A549 treated with Hydrocortisone at 1 μM for 4 hours (cell line): Measurements from ENCODE around the gene GPR31. TPM values are rescaled to one million over a fixed set of nuclear protein-coding genes. Genes with fewer than 3 reads are reported as not detected.

ENCODE experiments used
- total RNA-seq: library from RNA; stranded (reverse); fragments of 200-300 nt; extraction: Qiagen RNA extraction; gene quantifications from 5 replicates; pipeline ENCODE4 v1.2.3, GENCODE V29; 2022

GPR31 gene, protein sequence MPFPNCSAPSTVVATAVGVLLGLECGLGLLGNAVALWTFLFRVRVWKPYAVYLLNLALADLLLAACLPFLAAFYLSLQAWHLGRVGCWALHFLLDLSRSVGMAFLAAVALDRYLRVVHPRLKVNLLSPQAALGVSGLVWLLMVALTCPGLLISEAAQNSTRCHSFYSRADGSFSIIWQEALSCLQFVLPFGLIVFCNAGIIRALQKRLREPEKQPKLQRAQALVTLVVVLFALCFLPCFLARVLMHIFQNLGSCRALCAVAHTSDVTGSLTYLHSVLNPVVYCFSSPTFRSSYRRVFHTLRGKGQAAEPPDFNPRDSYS
- not detected in 5 replicates for total RNA-seq

DNA sequence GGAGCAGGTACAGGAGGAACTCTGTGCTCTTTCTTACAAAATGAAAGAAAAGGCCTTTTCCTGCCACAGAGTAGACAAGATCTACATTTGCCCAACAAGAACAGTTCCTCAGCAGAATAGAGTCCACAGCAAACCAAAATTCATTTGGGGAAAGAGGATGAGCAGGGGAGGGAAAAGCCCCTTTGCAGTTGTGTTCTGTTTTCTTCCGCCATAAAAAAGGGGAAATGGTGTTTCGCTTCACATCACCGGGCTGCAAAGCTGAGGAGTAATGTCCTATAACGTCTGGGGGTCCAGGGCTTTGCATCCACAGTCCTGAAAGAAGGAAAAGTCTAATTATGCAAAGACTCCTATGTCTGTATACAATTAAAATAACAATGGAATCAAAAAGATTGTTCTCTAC, at the start of gene GPR31:
TSS of gene GPR31 (minus strand) at position 118 of the 400 bp plus-strand sequence. CDS start 149 bp downstream, outside the sequence.

DNA sequence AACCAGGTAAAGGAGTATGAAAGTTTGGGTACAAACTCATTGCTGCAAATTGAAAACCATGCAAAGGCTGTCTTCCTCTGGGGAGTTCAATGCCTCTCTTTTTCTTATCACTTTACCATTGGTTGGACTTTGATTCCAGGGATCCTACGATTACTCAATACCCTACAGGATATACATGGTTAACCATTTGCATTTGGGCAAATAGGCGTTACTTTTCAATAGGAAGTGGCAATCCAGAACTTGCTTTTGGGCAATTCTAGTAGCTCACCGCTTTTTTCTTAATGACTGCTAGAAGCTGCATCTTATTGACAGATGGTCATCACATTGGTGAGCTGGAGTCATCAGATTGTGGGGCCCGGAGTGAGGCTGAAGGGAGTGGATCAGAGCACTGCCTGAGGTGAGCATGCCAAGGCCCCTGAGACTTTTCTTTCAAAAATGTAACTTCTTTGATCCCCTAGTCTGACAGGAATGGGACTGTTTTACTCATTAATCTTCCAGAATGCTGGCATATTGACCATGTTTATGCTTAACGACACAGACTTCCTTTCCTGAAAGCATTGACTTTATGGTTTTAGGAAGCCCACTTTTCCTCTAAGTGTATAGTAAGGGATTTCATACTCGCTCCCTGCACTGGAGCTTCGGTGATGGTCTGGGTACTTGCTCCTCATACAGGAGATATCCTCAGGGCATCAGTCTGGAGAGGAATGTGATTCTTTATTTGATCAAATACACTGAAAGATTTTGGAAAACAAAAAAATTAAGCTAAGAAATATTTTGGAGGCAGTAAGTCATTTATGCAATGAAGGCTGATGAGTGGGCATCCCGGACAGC, 34.7 kb downstream of the GPR31 start, which contains the start of gene CCR6:
TSS of gene CCR6 (plus strand) at position 270 of the 831 bp plus-strand sequence. CDS start 13,039 bp downstream, outside the sequence.

Other genes with a start within 250 kb of the GPR31 start
- gene RNASET2, start 201.4 kb downstream of the GPR31 start, total RNA-seq = 12.9 to 17.0 TPM (median 16.6 TPM) in 5 replicates
- gene CEP43, start 158.6 kb downstream of the GPR31 start, total RNA-seq = 8.8 to 9.9 TPM (median 9.2 TPM) in 5 replicates
- 0.09 TPM in 1 of 5 replicates, not detected in the others for gene CCR6, start 34.9 kb downstream of the GPR31 start, total RNA-seq
- not detected in 5 replicates for gene UNC93A, start 133.3 kb upstream of the GPR31 start, total RNA-seq
- gene TTLL2, start 167.1 kb upstream of the GPR31 start, total RNA-seq = not detected in 5 replicates